ENCODE measurements around the gene CADPS2.
"Not testable (repeated sequence)": the region's sequence is repeated elsewhere in the genome, so short reads cannot be mapped to it uniquely, and the experiment has no call there.

Gene CADPS2

GRCh38 chr7:122850528-122850927 is 35.7 kb downstream of the CADPS2 start:
- no peak for DNase-seq (ENCODE audit: low read depth in 2 of 2)

GRCh38 chr7:122849957-122850328 is 36.3 kb downstream of the CADPS2 start:
- no peak for DNase-seq (ENCODE audit: low read depth in 2 of 2)

- no peak for DNase-seq (ENCODE audit: low read depth in 2 of 2)
These were observed 36.8 kb downstream of the CADPS2 start for GRCh38 chr7:122849322-122849956.

- DNase-seq (ENCODE audit: low read depth in 2 of 2) = no peak
These were observed 38.3 kb downstream of the CADPS2 start for GRCh38 chr7:122847871-122848473.

GRCh38 chr7:122846591-122846990 is 39.7 kb downstream of the CADPS2 start:
- DNase-seq (ENCODE audit: low read depth in 2 of 2) = no peak

- DNase-seq (ENCODE audit: low read depth in 2 of 2) = no peak
These were observed 41.0 kb downstream of the CADPS2 start for GRCh38 chr7:122845286-122845685.

- DNase-seq (ENCODE audit: low read depth in 2 of 2) = no peak
These were observed 41.9 kb downstream of the CADPS2 start for GRCh38 chr7:122844191-122844988.

- DNase-seq (ENCODE audit: low read depth in 2 of 2) = no peak
These were observed 43.3 kb downstream of the CADPS2 start for GRCh38 chr7:122842971-122843370.

GRCh38 chr7:122836286-122836685 is 50.0 kb downstream of the CADPS2 start:
- DNase-seq (ENCODE audit: low read depth in 2 of 2) = not testable (repeated sequence)

- not testable (repeated sequence) for DNase-seq (ENCODE audit: low read depth in 2 of 2)
These were observed 51.7 kb downstream of the CADPS2 start for GRCh38 chr7:122834571-122834942.

GRCh38 chr7:122833888-122834570 is 52.2 kb downstream of the CADPS2 start:
- DNase-seq (ENCODE audit: low read depth in 2 of 2) = no peak

GRCh38 chr7:122831436-122831835 is 54.8 kb downstream of the CADPS2 start:
- DNase-seq (ENCODE audit: low read depth in 2 of 2) = no peak

GRCh38 chr7:122829962-122830361 is 56.3 kb downstream of the CADPS2 start:
- no peak for DNase-seq (ENCODE audit: low read depth in 2 of 2)

GRCh38 chr7:122827763-122828162 is 58.5 kb downstream of the CADPS2 start:
- no peak for DNase-seq (ENCODE audit: low read depth in 2 of 2)

- no peak for DNase-seq (ENCODE audit: low read depth in 2 of 2)
These were observed 72.4 kb downstream of the CADPS2 start for GRCh38 chr7:122813845-122814244.

GRCh38 chr7:122803851-122804250 is 82.4 kb downstream of the CADPS2 start:
- no peak for DNase-seq (ENCODE audit: low read depth in 2 of 2)

GRCh38 chr7:122803323-122803722 is 82.9 kb downstream of the CADPS2 start:
- DNase-seq (ENCODE audit: low read depth in 2 of 2) = no peak

- no peak for DNase-seq (ENCODE audit: low read depth in 2 of 2)
These were observed 83.9 kb downstream of the CADPS2 start for GRCh38 chr7:122802301-122802751.

GRCh38 chr7:122791959-122792545 is 94.2 kb downstream of the CADPS2 start:
- DNase-seq (ENCODE audit: low read depth in 2 of 2) = no peak

GRCh38 chr7:122790591-122790990 is 95.7 kb downstream of the CADPS2 start:
- DNase-seq (ENCODE audit: low read depth in 2 of 2) = no peak

GRCh38 chr7:122790132-122790531 is 96.1 kb downstream of the CADPS2 start:
- DNase-seq (ENCODE audit: low read depth in 2 of 2) = no peak

GRCh38 chr7:122789156-122789555 is 97.1 kb downstream of the CADPS2 start:
- no peak for DNase-seq (ENCODE audit: low read depth in 2 of 2)

Data from stimulated activated CD4-positive, alpha-beta T cell treated with anti-CD3 and anti-CD28 coated beads, Interleukin-15, amount 100 ng/mL, for 48 hours (primary cell).